Occipital lobe (tissue), 3 donors: Measurements from ENCODE around the gene RUVBL2. TPM values are rescaled to one million over a fixed set of nuclear protein-coding genes. Genes with fewer than 3 reads are reported as not detected.
"Not testable (repeated sequence)": the region's sequence is repeated elsewhere in the genome, so short reads cannot be mapped to it uniquely, and the experiment has no call there.

Experiments used
- DNase-seq: peaks from one replicate; lab custom pipeline; 2025; lab: John Stamatoyannopoulos, UW
- small RNA-seq: library from RNA; depleted of rRNA; stranded (forward); fragments of <200 nt; gene quantifications from one replicate; pipeline ENCODE3, GENCODE V24; 2014
- total RNA-seq: library from RNA; depleted of rRNA; stranded (reverse); fragments of >200 nt; gene quantifications from one replicate; pipeline ENCODE4 v1.2.3, GENCODE V29; 2014

RUVBL2 gene
- total RNA-seq, 1 donor from 2014 or later, result 81.4 TPM

GRCh38 chr19:49042666-49043065 is 49.0 kb downstream of the RUVBL2 start:
- DNase-seq, result not testable (repeated sequence)

- not testable (repeated sequence) for DNase-seq
These were observed 49.9 kb downstream of the RUVBL2 start, which contains the start of gene CGB5 for GRCh38 chr19:49043548-49043947. Gene CGB5 (plus strand): TSS chr19:49043848. CDS start chr19:49044210, 362 bp downstream.

GRCh38 chr19:49049011-49049410 is 55.3 kb downstream of the RUVBL2 start, which contains the start of gene CGB8:
Gene CGB8 (minus strand): TSS chr19:49049111. CDS start chr19:49048739, 372 bp downstream.
- not testable (repeated sequence) for DNase-seq

GRCh38 chr19:49049834-49050233 is 56.1 kb downstream of the RUVBL2 start:
- DNase-seq, result not testable (repeated sequence)

GRCh38 chr19:49050376-49051033 is 56.8 kb downstream of the RUVBL2 start:
- not testable (repeated sequence) for DNase-seq

GRCh38 chr19:49056101-49056901 is 62.6 kb downstream of the RUVBL2 start:
- no peak for DNase-seq

- not testable (repeated sequence) for DNase-seq
These were observed 63.4 kb downstream of the RUVBL2 start for GRCh38 chr19:49056902-49057596.

GRCh38 chr19:49057636-49058234 is 64.0 kb downstream of the RUVBL2 start, which contains the start of gene CGB7:
Gene CGB7 (minus strand): TSS chr19:49057749. CDS start chr19:49055375, 2,374 bp downstream.
- no peak for DNase-seq

GRCh38 chr19:49058562-49058961 is 64.9 kb downstream of the RUVBL2 start:
- no peak for DNase-seq

- DNase-seq, result no peak
These were observed 65.4 kb downstream of the RUVBL2 start for GRCh38 chr19:49059053-49059452.

GRCh38 chr19:49061000-49061399 is 67.3 kb downstream of the RUVBL2 start:
- no peak for DNase-seq

- DNase-seq, result no peak
These were observed 67.8 kb downstream of the RUVBL2 start for GRCh38 chr19:49061445-49061844.

- no peak for DNase-seq
These were observed 70.4 kb downstream of the RUVBL2 start for GRCh38 chr19:49064029-49064629.

- no peak for DNase-seq
These were observed 71.3 kb downstream of the RUVBL2 start, which contains the start of gene NTF4 for GRCh38 chr19:49064768-49065611. Gene NTF4 (minus strand): TSS chr19:49064818. CDS start chr19:49061997, 2,821 bp downstream.

Small RNAs within 50 kb of the gene (small RNA-seq; reads per million reads assigned to genes)
- not detected for gene MIR6798

Other genes starting within 250 kb of the RUVBL2 start
- 0.16 TPM for gene IZUMO1, start 247.0 kb upstream of the RUVBL2 start, total RNA-seq
- gene FUT1, start 241.2 kb upstream of the RUVBL2 start, total RNA-seq, result 0.47 TPM
- not detected for gene FGF21, start 238.4 kb upstream of the RUVBL2 start, total RNA-seq
- gene BCAT2, start 182.9 kb upstream of the RUVBL2 start, total RNA-seq, result 12.5 TPM
- gene HSD17B14, start 157.4 kb upstream of the RUVBL2 start, total RNA-seq, result 2.5 TPM
- 0.31 TPM for gene PLEKHA4, start 125.3 kb upstream of the RUVBL2 start, total RNA-seq
- gene PPP1R15A, start 121.5 kb upstream of the RUVBL2 start, total RNA-seq, result 24.6 TPM
- not detected for gene TULP2, start 95.1 kb upstream of the RUVBL2 start, total RNA-seq
- 42.6 TPM for gene NUCB1, start 93.6 kb upstream of the RUVBL2 start, total RNA-seq
- not detected for gene DHDH, start 60.2 kb upstream of the RUVBL2 start, total RNA-seq
- gene BAX, start 39.0 kb upstream of the RUVBL2 start, total RNA-seq, result 12.5 TPM
- 677 TPM for gene FTL, start 28.6 kb upstream of the RUVBL2 start, total RNA-seq
- gene GYS1, start 578 bp upstream of the RUVBL2 start, total RNA-seq, result 14.2 TPM
- gene LHB, start 23.2 kb downstream of the RUVBL2 start, total RNA-seq, result not detected
- not detected for gene CGB3, start 30.4 kb downstream of the RUVBL2 start, total RNA-seq
- gene CGB2, start 38.0 kb downstream of the RUVBL2 start, total RNA-seq, result not detected
- gene CGB1, start 43.0 kb downstream of the RUVBL2 start, total RNA-seq, result not detected
- gene CGB5, start 50.0 kb downstream of the RUVBL2 start, total RNA-seq, result not detected
- not detected for gene CGB8, start 55.2 kb downstream of the RUVBL2 start, total RNA-seq
- gene CGB7, start 63.9 kb downstream of the RUVBL2 start, total RNA-seq, result not detected
- not detected for gene NTF4, start 70.9 kb downstream of the RUVBL2 start, total RNA-seq
- under 0.01 TPM for gene KCNA7, start 78.8 kb downstream of the RUVBL2 start, total RNA-seq
- 112 TPM for gene SNRNP70, start 91.6 kb downstream of the RUVBL2 start, total RNA-seq
- 28.7 TPM for gene LIN7B, start 120.5 kb downstream of the RUVBL2 start, total RNA-seq
- 0.47 TPM for gene C19orf73, start 125.3 kb downstream of the RUVBL2 start, total RNA-seq
- gene PPFIA3, start 125.7 kb downstream of the RUVBL2 start, total RNA-seq, result 35.9 TPM
- 0.47 TPM for gene HRC, start 161.5 kb downstream of the RUVBL2 start, total RNA-seq
- 4.7 TPM for gene TRPM4, start 163.9 kb downstream of the RUVBL2 start, total RNA-seq